HCT116 (cell line): Measurements from ENCODE around the gene TLR9. TPM values are rescaled to one million over a fixed set of nuclear protein-coding genes. Genes with fewer than 3 reads are reported as not detected.
A peak's percentile ranks its signal among the peaks of the same experiment; 100 is the strongest.

ENCODE experiments used
- ATAC-seq: fragments of 200-7000 bp; cut with Tn5 transposase; 2 replicates; pipeline ENCODE4 v1.9.1; 2020; ENCODE audit warnings: mild to moderate bottlenecking, moderate library complexity
- BruUV-seq: library from RNA; stranded (reverse); fragments of 400-500 nt; replicated peaks from 2 replicates; lab custom pipeline; 2021; lab: Mats Ljungman, UMichigan
- CTCF ChIA-PET: fragments of 300-600 bp; sonication (Branson Sonifier 250); formaldehyde crosslinking; loops from one replicate; lab custom pipeline; 2021; ENCODE audit warnings: antibody characterized with exemption; lab: Charles Lee
- POLR2A ChIA-PET: fragments of 300-600, 350-600 bp; sonication (Branson Sonifier 250); formaldehyde crosslinking; loops from one replicate; lab custom pipeline; 2021; ENCODE audit warnings: antibody characterized with exemption; lab: Charles Lee
- RAD21 ChIA-PET, 2 experiments: fragments of 300-600 bp; sonication (Branson Sonifier 250); formaldehyde crosslinking; loops; one replicate each; lab custom pipeline; 2023; ENCODE audit warnings: low total read pairs in 2 of 2; ENCODE audit not compliant: uncharacterized antibody in 2 of 2, unreplicated experiment in 2 of 2, low non-redundant PET in 1 of 2; lab: Charles Lee
- DNase-seq: peaks from one replicate; pipeline ENCODE4 v3.0.0-alpha.2; 2010; ENCODE audit warnings: low read depth, low spot score
- H2AFZ ChIP-seq: fragments of 200-600 bp; shearing (Covaris generic), sonication (generic); 2 replicates; pipeline ENCODE4 v1.6.1; 2017; ENCODE audit warnings: low read depth, mixed run types, mixed read lengths, antibody characterized with exemption, low read length; ENCODE audit not compliant: poor library complexity, severe bottlenecking
- H3K27ac ChIP-seq: 2 replicates; pipeline ENCODE4 v1.5.1; 2012; ENCODE audit warnings: low read depth, low read length
- H3K27me3 ChIP-seq: fragments of 200-600 bp; sonication (generic); 2 replicates; pipeline ENCODE4 v1.6.1; 2016; ENCODE audit warnings: mixed run types, low read length, mixed read lengths; ENCODE audit not compliant: insufficient read depth
- H3K36me3 ChIP-seq, 2 experiments: fragments of 200-500 bp in 1 of 2; fragments of 200-600 bp in 1 of 2; sonication (Bioruptor generic) in 1 of 2; sonication (generic) in 1 of 2; 2 replicates each; pipeline versions ENCODE4 v1.5.1 to v1.6.1; 2014 to 2016; ENCODE audit warnings: low read length in 2 of 2, inconsistent platforms in 1 of 2, mixed read lengths in 1 of 2, mixed run types in 1 of 2; ENCODE audit not compliant: insufficient read depth in 2 of 2, control insufficient read depth in 1 of 2
- H3K4me1 ChIP-seq, 2 experiments: fragments of 200-600 bp in 1 of 2; sonication (generic) in 1 of 2; 2 replicates each; pipeline versions ENCODE4 v1.5.1 to v1.6.1; 2012 to 2017; ENCODE audit warnings: low read length in 2 of 2, inconsistent platforms in 1 of 2, mild to moderate bottlenecking in 1 of 2, mixed read lengths in 1 of 2, mixed run types in 1 of 2, moderate library complexity in 1 of 2; ENCODE audit not compliant: insufficient read depth in 2 of 2, control insufficient read depth in 1 of 2
- H3K4me2 ChIP-seq: fragments of 200-600 bp; sonication (generic); 2 replicates; pipeline ENCODE4 v1.6.1; 2017; ENCODE audit warnings: mixed run types, low read length, mixed read lengths
- H3K4me3 ChIP-seq, 2 experiments: fragments of 200-600 bp in 1 of 2; sonication (generic) in 1 of 2; replicated peaks in 1 of 2; 2 replicates each; pipeline ENCODE4 v1.5.1; 2011 to 2016; ENCODE audit warnings: low read length in 2 of 2, control low read depth in 1 of 2, low read depth in 1 of 2, mild to moderate bottlenecking in 1 of 2, mixed read lengths in 1 of 2, mixed run types in 1 of 2
- H3K79me2 ChIP-seq: fragments of 200-600 bp; sonication (generic); 2 replicates; pipeline ENCODE4 v1.6.1; 2017; ENCODE audit warnings: mild to moderate bottlenecking, mixed run types, low read length, moderate library complexity, mixed read lengths; ENCODE audit not compliant: insufficient read depth
- H3K9ac ChIP-seq: fragments of 200-600 bp; sonication (generic); 2 replicates; pipeline ENCODE4 v1.6.1; 2016; ENCODE audit warnings: low read length, mixed read lengths
- H3K9me2 ChIP-seq: fragments of 200-600 bp; sonication (generic), shearing (Covaris generic); 2 replicates; pipeline ENCODE4 v1.6.1; 2017; ENCODE audit warnings: mixed run types, mild to moderate bottlenecking, moderate library complexity; ENCODE audit not compliant: insufficient read depth
- H3K9me3 ChIP-seq, 2 experiments: fragments of 200-500 bp in 1 of 2; fragments of 200-600 bp in 1 of 2; sonication (Bioruptor generic) in 1 of 2; sonication (generic) in 1 of 2; 2 replicates each; pipeline ENCODE4 v1.6.1; 2014 to 2017; ENCODE audit warnings: low read length in 2 of 2, mixed read lengths in 2 of 2, inconsistent platforms in 1 of 2, low read depth in 1 of 2, mild to moderate bottlenecking in 1 of 2, mixed run types in 1 of 2, moderate library complexity in 1 of 2; ENCODE audit not compliant: control insufficient read depth in 1 of 2, insufficient read depth in 1 of 2
- H4K20me1 ChIP-seq: fragments of 200-600 bp; sonication (generic), shearing (Covaris generic); 2 replicates; pipeline ENCODE4 v1.6.1; 2017; ENCODE audit warnings: mixed run types, mild to moderate bottlenecking, moderate library complexity; ENCODE audit not compliant: insufficient read depth
- ATF3 ChIP-seq: IDR thresholded peaks from 2 replicates; pipeline ENCODE4 v1.6.1; 2012
- CBX3 ChIP-seq: IDR thresholded peaks from 2 replicates; pipeline ENCODE4 v1.6.1; 2012; ENCODE audit warnings: low read depth
- EGR1 ChIP-seq: IDR thresholded peaks from 2 replicates; pipeline ENCODE4 v1.6.1; 2012; ENCODE audit warnings: low read depth
- ELF1 ChIP-seq: IDR thresholded peaks from 2 replicates; pipeline ENCODE4 v1.6.1; 2012; ENCODE audit warnings: low read depth, borderline replicate concordance
- EZH2phosphoT487 ChIP-seq: fragments of 200-600 bp; IDR thresholded peaks from 2 replicates; pipeline ENCODE4 v1.6.1; 2018; ENCODE audit warnings: antibody characterized with exemption, borderline replicate concordance
- FOSL1 ChIP-seq: IDR thresholded peaks from 2 replicates; pipeline ENCODE4 v1.6.1; 2012; ENCODE audit warnings: low read depth
- MAX ChIP-seq: IDR thresholded peaks from 2 replicates; pipeline ENCODE4 v1.6.1; 2012
- POLR2AphosphoS5 ChIP-seq: IDR thresholded peaks from 2 replicates; pipeline ENCODE4 v1.6.1; 2011; ENCODE audit warnings: mild to moderate bottlenecking, low read depth, low read length, moderate library complexity
- SIN3A ChIP-seq: IDR thresholded peaks from 2 replicates; pipeline ENCODE4 v1.6.1; 2012; ENCODE audit warnings: low read depth
- SRF ChIP-seq: IDR thresholded peaks from 2 replicates; pipeline ENCODE4 v1.6.1; 2012; ENCODE audit warnings: low read depth
- TCF7L2 ChIP-seq: IDR thresholded peaks from 2 replicates; pipeline ENCODE4 v1.7.0; 2011; ENCODE audit warnings: borderline replicate concordance, inconsistent platforms; ENCODE audit not compliant: insufficient read depth, insufficient read length; ENCODE audit errors: extremely low read depth
- YY1 ChIP-seq: IDR thresholded peaks from 2 replicates; pipeline ENCODE4 v1.6.1; 2011; ENCODE audit warnings: low read length, low read depth, moderate library complexity, mild to moderate bottlenecking; ENCODE audit not compliant: insufficient replicate concordance; ENCODE audit errors: extremely low read depth
- ZBTB33 ChIP-seq: IDR thresholded peaks from 2 replicates; pipeline ENCODE4 v1.6.1; 2011; ENCODE audit warnings: mild to moderate bottlenecking, low read length, moderate library complexity; ENCODE audit not compliant: insufficient replicate concordance; ENCODE audit errors: extremely low read depth
- ZFX ChIP-seq: fragments of 450-650 bp; IDR thresholded peaks from 2 replicates; pipeline ENCODE4 v1.6.1; 2017
- intact Hi-C: fragments of 100-400 bp; cut with micrococcal nuclease; formaldehyde crosslinking; loops from 2 replicates; pipeline ENCODE4 v1.10.0; 2022
- total RNA-seq: library from RNA; stranded (reverse); gene quantifications from one replicate; pipeline ENCODE4 v1.2.1, GENCODE V29; 2021; ENCODE audit not compliant: unreplicated experiment

The TLR9 gene
- total RNA-seq, 1 experiment from 2014 or later = 0.15 TPM

GRCh38 chr3:52238193-52238760, 12.8 kb upstream of the TLR9 start:
- Histone ChIP-seq H3K79me2 (peaks cover 29% of the 10 kb centered on the region), H2AFZ (no peak overlapping the region)
- TF ChIP-seq EGR1 = no peak
- TF ChIP-seq POLR2AphosphoS5 = 0 out of 2 replicates have a peak, but pooled peaks have one; percentile 15
- TF ChIP-seq YY1 = no peak
- TF ChIP-seq, all 23 proteins: peak for 1
- POLR2A ChIA-PET = interaction anchor here (1.0 to 2.6 kb wide), 8 partner anchors 12 to 101 kb away, joined by 3 to 11 read pairs (median 4); partner anchors contain the start of gene WDR82
- RAD21 ChIA-PET = interaction anchor here in 1 of 2 experiments (0.7 to 1.3 kb wide), 2 partner anchors 84 to 1472 kb away, joined by 3 read pairs; partner anchors contain the start of gene POC1A
- Histone ChIP-seq H3K9me2 (no peaks in the 10 kb centered on the region), H3K4me1 (peaks cover 33 to 41% of the 10 kb centered on the region in 2 experiments), H3K36me3 (no peaks in the 10 kb centered on the region; a peak in 1 of 4 replicates), H3K4me3 (peak overlapping the region; percentile 87 to 93), H3K27me3 (no peaks in the 10 kb centered on the region), H3K4me2 (peak overlapping the region; percentile 84), H3K9me3 (no peaks in the 10 kb centered on the region), H4K20me1 (no peaks in the 10 kb centered on the region), H3K9ac (peak overlapping the region; percentile 87), H3K27ac (peak overlapping the region; percentile 98)
- ATAC-seq = peak; percentile 2; the same call in 1 of the 2 replicates
- no peak for DNase-seq
- intact Hi-C loops = loop anchor here (2.0 kb wide), 1 partner anchor 39 kb away; no protein-coding TSS in a partner anchor
- CTCF ChIA-PET = interaction anchor here (1.1 to 3.1 kb wide), 2 partner anchors 18 to 208 kb away, joined by 3 to 18 read pairs; no protein-coding TSS in a partner anchor
- TSS peak; percentile 76 for BruUV-seq

GRCh38 chr3:52237657-52238172, 12.3 kb upstream of the TLR9 start:
- Histone ChIP-seq H3K4me2 (peak overlapping the region; percentile 84), H4K20me1 (no peaks in the 10 kb centered on the region), H3K9ac (peak overlapping the region; percentile 87), H3K27me3 (no peaks in the 10 kb centered on the region), H2AFZ (no peak overlapping the region), H3K9me3 (no peaks in the 10 kb centered on the region), H3K79me2 (peaks cover 29% of the 10 kb centered on the region), H3K27ac (peak overlapping the region; percentile 98), H3K4me3 (peak overlapping the region; percentile 87 to 93), H3K4me1 (peaks cover 33 to 41% of the 10 kb centered on the region in 2 experiments), H3K9me2 (no peaks in the 10 kb centered on the region), H3K36me3 (no peaks in the 10 kb centered on the region; a peak in 1 of 4 replicates)
- ChIA-PET POLR2A (interaction anchor here (0.6 to 2.6 kb wide), 9 partner anchors 11 to 191 kb away, joined by 3 to 11 read pairs (median 4); partner anchors contain the start of gene WDR82), CTCF (interaction anchor here (0.9 to 3.1 kb wide), 5 partner anchors 17 to 236 kb away, joined by 4 to 18 read pairs (median 5); no protein-coding TSS in a partner anchor), RAD21 (interaction anchor here (0.7 to 1.3 kb wide), 2 partner anchors 21 to 84 kb away, joined by 3 read pairs; partner anchors contain the start of gene POC1A (in 1 of the 2))
- DNase-seq = peak; percentile 51
- intact Hi-C loops = loop anchor here (2.0 kb wide), 1 partner anchor 39 kb away; no protein-coding TSS in a partner anchor
- no TSS peak for BruUV-seq
- no peak for TF ChIP-seq FOSL1
- no peak for TF ChIP-seq SRF
- no peak for TF ChIP-seq CBX3
- 0 out of 2 replicates have a peak, but pooled peaks have one; percentile 22 for TF ChIP-seq ZFX
- no peak for TF ChIP-seq MAX
- TF ChIP-seq EZH2phosphoT487 = no peak
- no peak for TF ChIP-seq TCF7L2
- TF ChIP-seq POLR2AphosphoS5 = peak; percentile 15; the same call in 1 of the 2 replicates
- TF ChIP-seq ZBTB33 = no peak
- TF ChIP-seq ELF1 = no peak
- no peak for TF ChIP-seq SIN3A
- no peak for TF ChIP-seq ATF3
- TF ChIP-seq EGR1 = no peak
- peak; percentile 62 for ATAC-seq
